ENCODE data around the gene EFCAB10. TPM values are rescaled to one million over a fixed set of nuclear protein-coding genes. Genes with fewer than 3 reads are reported as not detected.

The EFCAB10 gene
- total RNA-seq, 1 experiment from 2014 or later, result not detected

GRCh38 chr7:105571891-105572290, 9.4 kb downstream of the EFCAB10 start:
- DNase-seq, result no peak
- Histone ChIP-seq H4K20me1 (ENCODE audit: insufficient read depth) (no peaks in the 10 kb centered on the region), H2AFZ (no peak overlapping the region), H3K9me3 (ENCODE audit: insufficient read depth, low read depth) (no peaks in the 10 kb centered on the region), H3K4me3 (no peak overlapping the region), H3F3A (ENCODE audit: insufficient read depth, low read depth) (no peaks in the 10 kb centered on the region), H3K36me3 (ENCODE audit: low read depth) (0 out of 2 replicates have a peak, but pooled peaks cover 8% of the 10 kb centered on the region), H3K27me3 (ENCODE audit: insufficient read depth, low read depth) (no peaks in the 10 kb centered on the region), H3K4me1 (replicated peaks; ENCODE audit: insufficient read depth) (no peaks in the 10 kb centered on the region), H3K27ac (no peak overlapping the region), H3K4me2 (no peak overlapping the region), H3K9me2 (ENCODE audit: insufficient read depth) (no peaks in the 10 kb centered on the region), H3K79me2 (ENCODE audit: low read depth) (no peaks in the 10 kb centered on the region)
- no TSS peak for BruUV-seq (replicated peaks)
- ChIA-PET POLR2A (ENCODE audit: unreplicated experiment) (no interaction called here), CTCF (no interaction called here)
- TF ChIP-seq EZH2 (IDR thresholded peaks at IDR 0.05; ENCODE audit: low read depth), result no peak
- intact Hi-C loops (cut with micrococcal nuclease; ENCODE audit: unreplicated experiment), result no loop called here

- intact Hi-C loops (cut with micrococcal nuclease; ENCODE audit: unreplicated experiment), result no loop called here
- Histone ChIP-seq H2AFZ (no peak overlapping the region), H3K36me3 (ENCODE audit: low read depth) (0 out of 2 replicates have a peak, but pooled peaks cover 30% of the 10 kb centered on the region), H3K4me3 (no peak overlapping the region), H3K9me3 (ENCODE audit: insufficient read depth, low read depth) (no peaks in the 10 kb centered on the region), H3K4me2 (no peak overlapping the region), H3K27ac (no peak overlapping the region), H3K9me2 (ENCODE audit: insufficient read depth) (no peaks in the 10 kb centered on the region), H3K4me1 (replicated peaks; ENCODE audit: insufficient read depth) (no peaks in the 10 kb centered on the region), H3K79me2 (ENCODE audit: low read depth) (no peaks in the 10 kb centered on the region), H3K27me3 (ENCODE audit: insufficient read depth, low read depth) (no peaks in the 10 kb centered on the region), H4K20me1 (ENCODE audit: insufficient read depth) (no peaks in the 10 kb centered on the region), H3F3A (ENCODE audit: insufficient read depth, low read depth) (0 out of 2 replicates have a peak, but pooled peaks cover 4% of the 10 kb centered on the region)
- ChIA-PET CTCF (interaction anchor here (0.7 kb wide), 1 partner anchor 489 kb away, joined by 6 read pairs; no protein-coding TSS in a partner anchor), POLR2A (ENCODE audit: unreplicated experiment) (no interaction called here)
- DNase-seq, result no peak
- no TSS peak for BruUV-seq (replicated peaks)
- TF ChIP-seq EZH2 (IDR thresholded peaks at IDR 0.05; ENCODE audit: low read depth), result no peak
- no peak for TF ChIP-seq CTCF (conservative IDR thresholded peaks at IDR 0.05)
Observed at GRCh38 chr7:105567821-105568220, 13.5 kb downstream of the EFCAB10 start.

- Histone ChIP-seq H3K4me2 (no peak overlapping the region), H3K27ac (no peak overlapping the region), H3K4me1 (replicated peaks; ENCODE audit: insufficient read depth) (no peaks in the 10 kb centered on the region), H3K79me2 (ENCODE audit: low read depth) (no peaks in the 10 kb centered on the region), H2AFZ (no peak overlapping the region), H3K36me3 (ENCODE audit: low read depth) (0 out of 2 replicates have a peak, but pooled peaks cover 33% of the 10 kb centered on the region), H3K4me3 (no peak overlapping the region), H3K9me2 (ENCODE audit: insufficient read depth) (no peaks in the 10 kb centered on the region), H3K9me3 (ENCODE audit: insufficient read depth, low read depth) (no peaks in the 10 kb centered on the region), H4K20me1 (ENCODE audit: insufficient read depth) (no peaks in the 10 kb centered on the region), H3F3A (ENCODE audit: insufficient read depth, low read depth) (0 out of 2 replicates have a peak, but pooled peaks cover 8% of the 10 kb centered on the region), H3K27me3 (ENCODE audit: insufficient read depth, low read depth) (no peaks in the 10 kb centered on the region)
- no peak for DNase-seq
- TF ChIP-seq EZH2 (IDR thresholded peaks at IDR 0.05; ENCODE audit: low read depth) (no peak), CTCF (conservative IDR thresholded peaks at IDR 0.05) (no peak)
- intact Hi-C loops (cut with micrococcal nuclease; ENCODE audit: unreplicated experiment), result no loop called here
- POLR2A ChIA-PET (ENCODE audit: unreplicated experiment), result interaction anchor here (0.6 kb wide), 1 partner anchor 540 kb away, joined by 3 read pairs; no protein-coding TSS in a partner anchor
- CTCF ChIA-PET, result no interaction called here
- no TSS peak for BruUV-seq (replicated peaks)
Observed at GRCh38 chr7:105567024-105567423, 14.3 kb downstream of the EFCAB10 start.

GRCh38 chr7:105565190-105565589, 16.1 kb downstream of the EFCAB10 start:
- H3K27me3 ChIP-seq (ENCODE audit: insufficient read depth, low read depth), result no peaks in the 10 kb centered on the region
- POLR2A ChIA-PET (ENCODE audit: unreplicated experiment), result interaction anchor here (0.6 to 0.7 kb wide), 3 partner anchors 186 to 408 kb away, joined by 3 to 4 read pairs (median 3); no protein-coding TSS in a partner anchor

More at GRCh38 chr7:105565190-105565589, 16.1 kb downstream of the EFCAB10 start:
- no peaks in the 10 kb centered on the region for H4K20me1 ChIP-seq (ENCODE audit: insufficient read depth)
- intact Hi-C loops (cut with micrococcal nuclease; ENCODE audit: unreplicated experiment), result no loop called here
- no peak overlapping the region for H2AFZ ChIP-seq
- no peaks in the 10 kb centered on the region for H3K9me3 ChIP-seq (ENCODE audit: insufficient read depth, low read depth)
- no peak overlapping the region for H3K27ac ChIP-seq
- TF ChIP-seq EZH2 (IDR thresholded peaks at IDR 0.05; ENCODE audit: low read depth) (no peak), CTCF (conservative IDR thresholded peaks at IDR 0.05) (no peak)
- DNase-seq, result no peak
- BruUV-seq (replicated peaks), result no TSS peak
- H3K4me2 ChIP-seq, result no peak overlapping the region
- no peaks in the 10 kb centered on the region for H3K4me1 ChIP-seq (replicated peaks; ENCODE audit: insufficient read depth)
- CTCF ChIA-PET, result no interaction called here
- H3K79me2 ChIP-seq (ENCODE audit: low read depth), result no peaks in the 10 kb centered on the region
- H3K4me3 ChIP-seq, result no peak overlapping the region
- no peaks in the 10 kb centered on the region for H3K9me2 ChIP-seq (ENCODE audit: insufficient read depth)
- H3K36me3 ChIP-seq (ENCODE audit: low read depth), result 0 out of 2 replicates have a peak, but pooled peaks cover 34% of the 10 kb centered on the region
- 0 out of 2 replicates have a peak, but pooled peaks cover 8% of the 10 kb centered on the region for H3F3A ChIP-seq (ENCODE audit: insufficient read depth, low read depth)

All from PC-9 (cell line).